Measurements from ENCODE around the gene PTPRN2. TPM values are rescaled to one million over a fixed set of nuclear protein-coding genes. Genes with fewer than 3 reads are reported as not detected.

Gene PTPRN2
- total and polyA plus RNA-seq, 8 donors, result 4.9 to 136 (median 46.8) TPM

GRCh38 chr7:157612009-157612663, 975.5 kb downstream of the PTPRN2 start:
- 79 to 96% (median 84%) methylated on average over 26 to 33 of the region's 33 CpGs for WGBS, 5 donors

GRCh38 chr7:157611341-157611740, 976.3 kb downstream of the PTPRN2 start:
- DNase-seq, result no peak
- Histone ChIP-seq H3K4me3 (no peak overlapping the region), H3K36me3 (no peaks in the 10 kb centered on the region), H3K4me1 (peaks cover 0 to 18% (median 11%) of the 10 kb centered on the region in 4 donors), H3K27me3 (peaks cover 0 to 14% (median 6%) of the 10 kb centered on the region in 3 donors), H3K27ac (no peak overlapping the region), H3K9me3 (no peaks in the 10 kb centered on the region)
- WGBS, 5 donors, result 91 to 98% (median 95%) methylated on average over 18 of the region's 18 CpGs
- intact Hi-C loops (cut with DNase I; ENCODE audit: low total_unique reads), result no loop called here
- no peak for TF ChIP-seq POLR2AphosphoS5 (IDR thresholded peaks at IDR 0.05)
- no peak for TF ChIP-seq POLR2A (IDR thresholded peaks at IDR 0.05)
- no peak for TF ChIP-seq CTCF (IDR thresholded peaks at IDR 0.05)
- no peak for TF ChIP-seq EP300 (IDR thresholded peaks at IDR 0.05)

More at GRCh38 chr7:157612009-157612663, 975.5 kb downstream of the PTPRN2 start:
- no peaks in the 10 kb centered on the region for H3K36me3 ChIP-seq
- H3K27me3 ChIP-seq, result peaks cover 0 to 14% (median 6%) of the 10 kb centered on the region in 3 donors
- no peaks in the 10 kb centered on the region for H3K9me3 ChIP-seq
- TF ChIP-seq POLR2AphosphoS5 (IDR thresholded peaks at IDR 0.05) (no peak), EP300 (IDR thresholded peaks at IDR 0.05) (no peak), CTCF (IDR thresholded peaks at IDR 0.05) (no peak), POLR2A (IDR thresholded peaks at IDR 0.05) (no peak)
- peaks cover 0 to 18% (median 11%) of the 10 kb centered on the region in 4 donors for H3K4me1 ChIP-seq
- no peak overlapping the region for H3K27ac ChIP-seq
- no peak for DNase-seq
- peak overlapping the region in 3 of 4 donors; percentile 41 to 52 (median 45) for H3K4me3 ChIP-seq
- intact Hi-C loops (cut with DNase I; ENCODE audit: low total_unique reads), result no loop called here

- Histone ChIP-seq H3K4me3 (no peak overlapping the region), H3K4me1 (peaks cover 0 to 18% (median 11%) of the 10 kb centered on the region in 4 donors), H3K9me3 (no peaks in the 10 kb centered on the region), H3K27me3 (peaks cover 0 to 14% (median 6%) of the 10 kb centered on the region in 3 donors), H3K27ac (no peak overlapping the region), H3K36me3 (no peaks in the 10 kb centered on the region)
- DNase-seq, result no peak
- WGBS, 5 donors, result 91 to 95% (median 93%) methylated on average over 17 of the region's 17 CpGs
- TF ChIP-seq POLR2A (IDR thresholded peaks at IDR 0.05) (no peak), POLR2AphosphoS5 (IDR thresholded peaks at IDR 0.05) (no peak)
- intact Hi-C loops (cut with DNase I; ENCODE audit: low total_unique reads), result no loop called here
These were observed 976.8 kb downstream of the PTPRN2 start for GRCh38 chr7:157610671-157611295.

GRCh38 chr7:157609932-157610640, 977.5 kb downstream of the PTPRN2 start:
- no peaks in the 10 kb centered on the region for H3K9me3 ChIP-seq
- 89 to 94% (median 92%) methylated on average over 20 to 22 of the region's 22 CpGs for WGBS, 5 donors
- peaks cover 0 to 18% (median 11%) of the 10 kb centered on the region in 4 donors for H3K4me1 ChIP-seq
- no peak for DNase-seq
- no peak overlapping the region for H3K4me3 ChIP-seq
- intact Hi-C loops (cut with DNase I; ENCODE audit: low total_unique reads), result no loop called here
- H3K27me3 ChIP-seq, result peaks cover 0 to 14% (median 6%) of the 10 kb centered on the region in 3 donors
- H3K27ac ChIP-seq, result no peak overlapping the region
- no peaks in the 10 kb centered on the region for H3K36me3 ChIP-seq
- TF ChIP-seq POLR2A (IDR thresholded peaks at IDR 0.05) (no peak), POLR2AphosphoS5 (IDR thresholded peaks at IDR 0.05) (no peak), CTCF (IDR thresholded peaks at IDR 0.05) (no peak), EP300 (IDR thresholded peaks at IDR 0.05) (no peak)
